ENCODE results near the gene PCYT1B.

DNA sequence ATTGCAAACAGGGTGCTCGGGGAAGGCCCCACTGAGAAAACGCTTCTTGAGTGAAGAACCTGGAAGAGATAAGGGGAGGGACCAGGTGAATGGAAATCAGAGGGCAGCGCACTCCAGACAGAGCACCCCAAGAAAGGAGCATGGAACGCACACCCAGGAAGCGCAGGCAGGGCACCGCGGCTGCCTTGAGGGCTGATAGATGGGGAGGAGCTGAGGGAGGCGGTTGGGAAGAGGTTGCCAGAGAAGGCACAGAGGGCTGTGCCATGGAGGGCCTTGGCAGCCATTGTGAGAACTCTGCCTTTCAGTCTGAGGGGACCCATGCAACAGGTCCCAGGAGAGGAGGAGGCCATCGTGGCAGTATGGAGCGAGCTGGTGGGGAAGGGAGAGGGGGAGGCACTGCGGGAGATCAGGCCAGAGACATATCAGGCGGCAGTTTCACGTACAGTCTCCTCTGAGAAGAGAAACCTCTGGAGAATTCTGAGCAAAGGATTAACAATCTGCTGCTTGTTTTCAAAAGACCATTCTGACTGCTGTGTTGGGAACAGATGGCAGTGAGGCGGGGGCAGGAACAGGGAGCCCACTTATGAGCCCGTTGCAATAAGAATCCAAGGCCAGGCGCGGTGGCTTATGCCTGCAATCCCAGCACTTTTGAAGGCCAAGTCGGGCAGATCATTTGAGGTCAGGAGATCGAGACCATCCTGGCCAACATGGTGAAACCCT is 83.7 kb downstream of the PCYT1B start:
- TF ChIP-seq, protein P1, sequence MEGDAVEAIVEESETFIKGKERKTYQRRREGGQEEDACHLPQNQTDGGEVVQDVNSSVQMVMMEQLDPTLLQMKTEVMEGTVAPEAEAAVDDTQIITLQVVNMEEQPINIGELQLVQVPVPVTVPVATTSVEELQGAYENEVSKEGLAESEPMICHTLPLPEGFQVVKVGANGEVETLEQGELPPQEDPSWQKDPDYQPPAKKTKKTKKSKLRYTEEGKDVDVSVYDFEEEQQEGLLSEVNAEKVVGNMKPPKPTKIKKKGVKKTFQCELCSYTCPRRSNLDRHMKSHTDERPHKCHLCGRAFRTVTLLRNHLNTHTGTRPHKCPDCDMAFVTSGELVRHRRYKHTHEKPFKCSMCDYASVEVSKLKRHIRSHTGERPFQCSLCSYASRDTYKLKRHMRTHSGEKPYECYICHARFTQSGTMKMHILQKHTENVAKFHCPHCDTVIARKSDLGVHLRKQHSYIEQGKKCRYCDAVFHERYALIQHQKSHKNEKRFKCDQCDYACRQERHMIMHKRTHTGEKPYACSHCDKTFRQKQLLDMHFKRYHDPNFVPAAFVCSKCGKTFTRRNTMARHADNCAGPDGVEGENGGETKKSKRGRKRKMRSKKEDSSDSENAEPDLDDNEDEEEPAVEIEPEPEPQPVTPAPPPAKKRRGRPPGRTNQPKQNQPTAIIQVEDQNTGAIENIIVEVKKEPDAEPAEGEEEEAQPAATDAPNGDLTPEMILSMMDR (IDR thresholded peaks at IDR 0.05), result no peak
- no peak for TF ChIP-seq POLR2A (IDR thresholded peaks at IDR 0.05)
